HG03095 (cell line): Measurements from ENCODE around the gene NKD2.

Experiments
- ATAC-seq: cut with Tn5 transposase; IDR thresholded peaks from one replicate; pipeline ENCODE4 v1.9.1; 2021; ENCODE audit warnings: moderate library complexity; ENCODE audit not compliant: unreplicated experiment

NKD2 gene

DNA sequence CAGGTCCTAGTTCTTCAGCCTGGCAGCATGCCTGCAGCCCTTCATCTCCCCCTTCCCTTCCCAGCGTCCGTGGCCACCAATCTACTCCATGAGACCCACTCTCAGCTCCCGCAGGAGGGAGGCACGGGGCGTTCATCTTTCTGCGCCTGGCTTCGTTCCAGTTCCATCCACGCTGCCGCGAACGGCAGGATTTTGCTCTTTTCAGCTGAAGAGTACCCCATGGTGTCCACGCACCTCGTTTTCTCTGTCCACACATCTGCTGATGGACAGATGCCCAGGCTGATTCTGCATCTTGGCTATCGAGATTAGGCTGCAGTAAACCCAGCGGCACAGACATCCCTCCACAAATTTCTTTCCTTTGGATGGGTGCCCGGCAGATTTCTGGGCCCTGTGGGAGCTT lies 30.5 kb upstream of the NKD2 start:
- ATAC-seq = no peak

DNA sequence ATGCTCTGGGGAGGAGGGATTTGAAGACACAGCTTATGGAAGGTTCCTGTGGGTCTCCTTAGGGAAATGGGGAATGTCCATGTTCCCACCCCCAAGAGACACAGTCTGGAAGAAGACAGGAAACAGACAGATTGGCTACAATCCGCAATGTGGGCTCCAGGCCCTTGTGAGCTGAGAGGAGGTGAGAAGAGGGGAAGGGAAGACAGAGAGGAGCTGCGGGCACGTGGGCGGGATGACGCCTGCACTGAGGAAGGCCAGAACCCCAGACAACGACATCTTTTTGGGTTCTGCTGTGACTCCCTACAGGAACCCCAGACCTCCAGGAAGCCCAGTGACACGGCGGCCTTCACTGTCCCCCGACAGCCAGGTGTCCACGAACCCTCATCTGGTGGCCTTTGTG lies 29.9 kb upstream of the NKD2 start:
- ATAC-seq = no peak

DNA sequence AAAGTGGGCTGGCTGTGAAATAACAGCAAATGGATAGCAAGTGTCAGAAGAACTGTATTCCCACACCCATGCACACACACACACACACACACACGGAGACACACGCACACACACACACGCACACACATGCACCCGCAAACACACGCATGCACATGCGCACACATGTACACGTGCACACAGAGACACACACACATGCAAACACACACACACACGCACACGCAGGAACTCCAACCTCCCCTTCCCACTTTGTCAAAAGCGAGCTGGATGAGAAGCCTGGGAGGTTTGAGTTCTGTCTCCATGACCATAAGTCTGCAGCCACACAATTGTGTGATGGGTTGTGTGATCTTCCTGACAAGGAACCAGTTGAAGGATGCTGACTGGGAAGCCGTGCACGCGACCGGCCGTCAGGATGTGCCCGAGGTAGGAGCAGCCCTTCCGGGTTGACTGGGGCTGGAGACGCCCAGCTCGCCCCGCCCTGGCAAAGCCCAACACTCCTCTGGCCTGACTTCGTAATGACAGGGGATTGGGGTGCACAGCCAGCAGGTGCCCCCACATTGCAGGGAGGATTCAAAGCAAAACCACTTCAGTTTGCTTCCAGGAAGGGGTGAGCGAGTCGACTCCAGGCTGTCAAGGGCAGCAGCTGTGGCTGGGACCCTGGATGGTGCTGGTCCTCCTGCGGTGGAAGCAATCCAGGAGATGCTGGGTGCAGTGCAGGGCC lies 29.3 kb upstream of the NKD2 start:
- ATAC-seq = no peak

DNA sequence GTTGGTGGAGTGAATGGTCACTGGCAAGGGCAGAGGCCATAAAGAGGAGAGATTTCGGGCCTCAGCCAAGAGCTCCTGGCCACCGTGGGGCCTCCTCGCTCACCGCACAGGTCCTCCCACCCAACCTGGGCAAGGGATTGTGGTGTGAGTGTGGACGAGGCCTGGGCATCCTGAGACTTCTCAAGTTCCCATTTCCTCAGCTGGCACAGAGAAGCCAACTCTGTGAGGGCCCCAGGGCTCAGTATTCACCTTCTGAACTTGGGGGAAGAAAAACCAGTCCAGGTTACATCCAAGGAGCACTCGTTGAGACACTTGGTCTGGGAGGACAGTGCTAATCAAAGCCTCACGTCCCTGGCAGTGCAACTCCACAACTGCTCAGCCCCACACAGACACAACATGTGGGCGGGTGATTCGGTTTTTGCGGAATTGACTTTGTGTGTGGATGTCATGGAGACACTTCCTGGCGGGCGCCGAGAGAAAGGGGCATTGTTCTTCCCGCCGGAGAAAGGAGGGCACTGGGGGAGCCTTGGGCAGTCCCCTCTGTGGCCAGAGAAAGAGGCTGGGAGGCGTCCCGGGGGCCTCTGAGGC lies 28.5 kb upstream of the NKD2 start:
- no peak for ATAC-seq

DNA sequence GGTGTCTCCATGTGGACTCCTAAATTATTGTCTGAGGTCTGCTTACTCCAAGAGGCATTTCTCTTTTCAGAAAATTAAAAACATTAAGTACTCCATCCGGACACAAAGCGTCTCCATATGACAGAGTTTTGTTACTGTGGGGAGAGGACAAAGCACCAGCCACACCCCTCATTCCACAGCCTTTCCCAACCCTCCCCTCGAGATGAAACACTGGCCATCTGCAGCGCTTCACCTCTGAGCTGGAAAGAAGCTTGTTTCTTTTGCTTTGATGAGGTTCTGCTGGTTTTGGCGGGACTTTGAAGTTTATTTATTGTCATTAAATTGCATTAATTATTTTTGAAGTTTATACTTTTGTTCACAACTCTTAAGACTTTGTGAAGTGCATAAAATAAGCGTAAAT lies 27.6 kb upstream of the NKD2 start:
- no peak for ATAC-seq

DNA sequence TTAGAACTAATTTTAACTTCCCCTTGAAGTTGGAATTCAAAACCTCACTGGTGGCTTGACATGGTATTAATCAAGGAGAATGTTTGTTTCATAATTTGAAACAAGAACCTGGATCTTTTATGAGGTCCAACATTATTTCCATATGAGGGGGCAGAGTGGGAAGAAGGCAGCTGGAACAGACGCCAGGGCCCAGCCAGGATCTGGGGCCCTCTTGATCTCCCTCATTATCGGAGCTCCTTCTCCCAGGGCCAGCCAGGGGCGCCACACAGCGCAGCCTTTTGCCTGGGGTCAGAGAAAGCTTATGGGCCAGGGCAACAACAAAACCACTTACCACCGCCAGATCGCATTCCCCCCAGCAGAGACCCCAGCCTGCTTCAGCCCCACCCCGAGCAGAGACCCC lies 27.1 kb upstream of the NKD2 start:
- ATAC-seq = no peak

DNA sequence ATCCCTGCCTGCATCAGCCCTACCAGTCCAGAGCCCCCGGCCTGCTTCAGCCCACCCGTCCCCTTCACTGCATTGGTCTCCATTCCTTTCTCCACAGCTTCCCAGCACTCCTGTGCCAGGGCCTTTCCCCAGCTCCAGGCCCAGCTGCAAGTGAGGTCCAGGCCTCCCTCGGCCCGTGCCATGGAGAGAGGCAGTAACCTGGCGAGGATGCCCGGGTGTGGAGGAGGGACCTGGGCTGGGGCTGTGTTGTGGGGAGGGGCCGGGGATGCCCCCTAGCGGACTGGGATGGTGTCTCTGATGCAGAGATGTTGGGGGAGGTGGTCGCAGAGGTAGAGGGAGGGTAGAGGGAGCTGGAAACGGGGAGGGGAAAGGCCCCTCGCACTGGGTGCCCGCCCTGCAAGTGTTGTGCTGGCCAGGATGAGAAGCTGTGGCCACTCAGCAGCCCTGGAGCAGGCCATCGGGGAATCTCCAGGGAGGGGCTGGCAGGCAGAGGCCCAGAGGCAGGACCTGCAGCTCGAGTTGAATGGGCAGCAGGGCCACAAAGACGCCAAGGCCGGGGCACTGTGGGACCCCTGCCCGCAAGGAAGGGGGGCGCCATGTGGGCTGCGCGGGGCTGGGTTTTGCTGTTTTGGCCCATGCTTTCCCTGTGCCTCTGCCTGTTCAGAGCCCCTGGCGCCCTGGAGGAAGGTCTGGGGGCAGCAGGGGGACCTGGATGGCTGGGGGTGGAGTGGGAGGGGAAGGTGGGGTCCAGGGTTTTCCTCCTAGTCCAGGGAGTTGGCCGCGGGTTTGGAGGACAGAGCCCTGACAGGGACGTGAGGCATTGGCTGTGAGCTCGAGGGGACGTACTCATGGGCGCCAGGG lies 26.0 kb upstream of the NKD2 start:
- no peak for ATAC-seq

DNA sequence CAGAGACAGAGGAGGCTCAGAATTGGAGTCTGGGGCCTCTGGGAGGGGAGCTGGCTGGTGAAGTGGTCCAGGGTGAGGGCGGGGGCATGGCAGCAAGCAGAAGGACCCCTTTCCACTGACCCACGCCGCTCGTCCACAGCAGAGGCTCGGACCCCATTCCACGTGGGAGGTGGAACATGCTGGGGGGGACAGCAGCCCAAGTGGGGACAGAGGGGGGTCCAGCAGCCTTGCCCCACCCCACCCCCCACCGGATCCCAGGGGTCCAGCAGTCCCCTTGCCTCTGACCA lies 25.4 kb upstream of the NKD2 start:
- no peak for ATAC-seq

DNA sequence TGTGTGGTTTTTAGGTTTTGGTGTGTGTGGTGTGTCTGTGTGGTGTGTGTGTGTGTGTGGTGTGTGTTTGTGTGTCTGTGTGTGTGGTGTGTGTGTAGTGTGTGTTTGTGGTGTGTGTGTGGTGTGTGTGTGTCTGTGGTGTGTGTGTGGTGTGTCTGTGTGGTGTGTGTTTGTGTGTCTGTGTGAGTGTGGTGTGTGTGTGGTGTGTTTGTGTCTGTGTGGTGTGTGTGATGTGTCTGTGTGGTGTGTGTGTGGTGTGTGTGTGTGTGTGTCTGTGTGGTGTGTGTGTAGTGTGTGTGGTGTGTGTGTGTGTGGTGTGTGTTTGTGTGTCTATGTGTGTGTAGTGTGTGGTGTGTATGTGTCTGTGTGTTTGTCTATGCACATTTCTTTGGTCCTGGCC lies 25.0 kb upstream of the NKD2 start:
- no peak for ATAC-seq

DNA sequence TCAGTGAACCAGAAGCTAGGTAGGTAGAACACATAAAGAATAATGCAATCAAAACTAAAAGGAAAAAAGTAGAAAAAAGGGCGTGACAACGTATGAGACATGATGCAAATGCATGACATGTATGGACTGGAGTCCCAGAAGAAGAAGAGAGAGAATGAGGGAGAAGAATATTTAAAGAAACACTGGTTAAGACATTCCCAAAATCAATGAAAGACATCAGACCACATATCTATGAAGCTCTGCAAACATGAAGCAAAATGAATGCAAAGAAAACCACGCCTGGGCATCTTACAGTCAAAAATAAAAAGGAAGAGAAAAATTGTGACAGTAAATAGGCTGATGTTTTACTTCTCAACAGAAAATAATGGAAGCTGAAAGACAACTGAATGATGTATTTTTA lies 23.8 kb upstream of the NKD2 start:
- ATAC-seq = no peak

DNA sequence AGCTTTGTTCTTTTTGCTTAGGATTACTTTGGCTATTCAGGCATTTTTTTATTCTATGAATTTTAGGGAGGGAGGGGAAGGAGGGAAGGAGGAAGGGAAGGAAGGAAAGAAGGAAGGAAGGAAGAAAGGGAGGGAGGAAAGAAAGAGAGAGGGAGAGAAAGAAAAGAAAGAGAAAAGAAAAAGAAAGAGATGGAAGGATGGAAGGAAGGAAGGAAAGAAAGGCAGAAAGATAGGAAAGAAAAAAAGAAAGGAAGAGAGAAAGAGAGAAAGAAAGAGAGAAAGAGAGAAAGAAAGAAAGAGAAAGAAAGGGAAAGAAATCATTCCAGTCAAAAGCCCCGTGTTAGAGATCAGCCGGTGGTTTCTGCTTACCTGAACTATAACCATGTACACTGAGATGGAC lies 20.8 kb upstream of the NKD2 start:
- no peak for ATAC-seq

DNA sequence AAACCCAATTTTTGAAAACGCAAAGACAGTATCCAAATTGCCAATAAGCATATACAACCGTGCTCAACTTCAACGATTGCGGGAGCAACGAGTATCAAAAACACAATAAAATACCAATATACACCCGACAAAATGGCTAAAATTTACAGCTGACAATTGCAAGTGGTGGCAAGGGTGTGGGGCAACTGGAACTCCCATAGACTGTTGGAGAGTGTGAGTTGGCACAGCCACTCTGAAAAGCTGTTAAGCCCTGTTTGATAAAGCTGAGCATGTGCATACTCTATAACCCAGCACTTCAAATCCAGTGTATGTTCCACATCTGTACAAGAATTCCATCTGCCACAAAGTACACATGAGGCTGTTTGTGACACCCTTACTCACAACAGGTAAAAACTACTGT lies 20.3 kb upstream of the NKD2 start:
- no peak for ATAC-seq

DNA sequence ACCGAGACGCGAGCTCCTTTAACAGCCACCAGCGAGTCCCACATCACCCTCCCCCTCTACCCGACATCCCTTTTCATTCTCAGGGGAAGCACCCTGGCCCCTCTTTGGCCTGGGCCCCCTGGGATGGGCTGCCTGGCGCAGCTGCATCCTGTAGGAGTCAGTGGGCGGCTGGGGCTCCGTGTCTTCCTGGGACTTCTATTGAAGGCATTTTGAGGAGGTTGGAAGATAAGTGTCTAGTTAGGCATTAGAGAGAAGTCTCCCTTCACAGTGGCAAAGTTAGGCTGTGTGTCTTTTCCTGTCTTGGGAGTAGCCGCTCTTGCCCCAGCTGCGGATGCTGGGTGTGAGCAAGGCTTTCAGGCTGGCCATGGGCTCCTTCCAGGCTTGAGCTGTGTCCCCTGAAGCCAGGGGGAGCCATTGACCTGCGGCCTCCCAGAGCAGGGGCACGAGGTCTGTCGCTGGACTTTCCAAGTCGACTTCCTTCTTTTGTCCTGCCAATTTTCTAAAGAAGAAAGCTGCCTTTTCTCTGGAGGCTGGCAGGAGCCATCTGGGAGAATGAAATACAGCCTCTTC lies 18.6 kb upstream of the NKD2 start:
- no peak for ATAC-seq

DNA sequence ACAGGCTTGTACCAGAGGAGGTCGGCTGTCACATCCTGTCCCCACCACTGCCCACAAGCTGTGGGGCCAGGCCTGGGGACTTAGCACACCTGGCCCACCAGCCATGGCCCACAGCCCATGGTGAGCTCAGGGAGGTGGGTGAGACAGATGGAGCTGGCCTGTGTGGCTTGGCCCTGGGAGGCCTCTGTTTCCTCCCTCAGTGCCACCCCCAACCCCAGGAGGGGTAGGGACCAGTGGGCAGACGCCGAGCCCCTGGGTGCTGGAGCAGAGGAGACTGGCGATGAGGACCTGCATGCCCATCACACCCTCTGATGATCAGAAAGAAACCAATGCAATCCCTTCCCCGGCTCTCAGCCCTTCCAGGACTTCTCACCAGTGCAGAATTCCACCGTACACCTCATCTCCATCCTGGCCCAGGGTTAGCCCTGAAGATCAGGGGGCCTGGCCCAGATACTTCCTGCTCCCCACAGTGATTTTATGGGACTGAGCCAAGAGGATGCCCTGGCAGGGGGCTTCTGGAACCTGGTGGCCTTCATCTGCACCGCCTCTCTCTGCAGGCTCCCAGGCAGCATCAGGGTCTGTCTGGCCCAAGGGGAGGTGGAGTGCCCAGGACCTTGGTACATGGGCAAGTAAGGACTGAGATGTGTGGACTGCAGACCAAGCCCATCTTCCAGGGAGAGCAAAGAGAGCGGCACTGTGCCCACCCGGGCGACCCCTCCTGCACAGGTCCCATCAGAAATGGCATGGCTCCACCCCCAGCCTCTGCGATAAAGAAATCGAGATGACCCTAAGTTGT lies 16.9 kb upstream of the NKD2 start:
- ATAC-seq = no peak

DNA sequence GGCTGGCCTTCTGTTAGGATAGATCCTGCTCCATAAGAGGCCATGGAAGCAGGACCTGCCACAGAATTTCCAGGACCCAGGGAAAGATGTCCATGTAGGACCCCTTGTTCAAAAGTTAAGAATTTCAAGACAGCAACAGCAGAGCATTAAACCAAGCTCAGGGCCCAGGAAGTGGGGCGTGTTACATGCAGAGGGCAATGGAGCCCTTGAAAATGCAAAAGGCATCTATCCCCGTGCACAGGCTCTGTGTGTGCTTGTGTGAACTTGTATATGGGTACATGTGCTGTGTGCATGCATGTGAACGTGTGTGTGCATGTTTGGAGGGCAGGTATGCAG lies 14.4 kb upstream of the NKD2 start:
- no peak for ATAC-seq

DNA sequence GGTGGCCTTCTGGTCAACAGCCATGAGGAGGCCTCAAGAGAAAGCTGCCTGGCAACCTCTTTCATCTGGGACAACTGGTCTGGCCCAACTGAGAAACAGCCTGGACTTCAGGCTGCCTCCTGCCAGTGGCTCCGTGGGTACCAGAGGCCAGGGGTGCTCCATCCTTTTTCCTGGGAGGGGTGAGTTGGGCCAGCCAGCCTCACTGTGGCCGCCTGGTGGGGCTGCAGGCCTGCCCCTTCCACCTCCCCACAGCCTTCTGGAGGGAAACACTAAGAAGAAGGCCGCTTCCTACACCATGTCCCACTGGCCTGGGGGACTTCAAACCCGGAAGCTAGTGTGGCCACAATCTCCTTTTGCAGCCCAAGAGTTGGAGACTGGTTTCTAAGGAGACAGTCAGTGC lies 13.8 kb upstream of the NKD2 start:
- no peak for ATAC-seq

DNA sequence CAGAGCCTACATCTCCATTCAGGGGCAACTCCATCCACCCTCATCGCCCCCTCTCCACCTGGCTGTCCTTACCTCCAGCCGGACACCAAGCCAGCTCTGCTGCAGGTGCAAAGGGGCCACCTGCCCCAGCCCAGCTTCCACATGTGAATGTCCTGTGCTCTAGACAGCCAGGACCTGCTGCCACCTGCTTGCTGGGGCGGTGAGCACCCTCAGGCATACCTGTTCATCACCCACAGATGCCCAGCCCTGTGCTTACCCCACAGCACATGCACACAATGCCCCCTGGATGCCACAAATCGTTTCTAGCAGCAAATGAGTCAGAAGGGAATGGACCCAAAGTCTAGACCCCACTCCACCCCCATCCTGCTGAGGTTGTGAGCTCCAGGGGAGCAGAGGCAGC lies 13.3 kb upstream of the NKD2 start:
- ATAC-seq = no peak

DNA sequence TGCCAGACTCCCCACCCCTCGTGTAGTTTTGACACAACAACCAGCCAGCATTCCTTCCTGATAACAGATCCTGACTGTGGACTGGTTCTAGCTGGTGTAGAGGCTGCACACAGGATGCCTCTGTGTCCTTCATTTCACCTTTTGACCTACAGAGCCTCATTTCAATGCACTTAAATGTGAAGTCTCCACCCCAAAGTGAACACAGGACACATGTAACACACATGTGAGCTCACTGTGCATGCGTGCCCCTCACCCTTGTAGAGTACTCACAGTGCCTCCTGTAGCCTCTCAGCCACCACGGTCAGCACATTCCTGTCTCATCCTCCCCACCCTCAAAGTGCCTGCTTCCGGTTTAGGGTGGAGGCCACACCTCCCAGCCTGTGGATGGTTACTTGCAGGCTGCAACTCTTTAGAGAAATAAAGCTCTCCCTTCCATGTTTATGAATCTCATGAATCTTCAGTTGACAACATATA lies 11.6 kb upstream of the NKD2 start:
- no peak for ATAC-seq

DNA sequence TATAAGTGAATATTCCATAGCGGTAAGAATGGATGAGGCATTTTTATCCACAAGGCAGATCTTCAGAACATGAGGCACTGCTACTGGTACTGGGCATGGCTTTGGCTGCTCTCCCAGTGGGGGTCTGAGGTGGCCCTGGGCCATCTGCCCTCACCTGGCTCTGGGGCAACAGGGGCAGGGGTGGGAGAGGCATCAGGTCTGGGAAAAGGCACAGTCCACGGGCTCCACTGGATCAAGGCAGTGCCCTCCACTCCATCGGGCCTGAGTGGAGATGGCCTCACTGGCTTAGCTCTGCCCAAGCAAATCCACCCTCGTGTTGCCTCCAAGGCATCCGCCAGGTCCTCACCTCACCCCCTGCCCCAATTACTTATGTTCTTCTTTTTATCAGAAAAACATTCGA lies 10.9 kb upstream of the NKD2 start:
- no peak for ATAC-seq

DNA sequence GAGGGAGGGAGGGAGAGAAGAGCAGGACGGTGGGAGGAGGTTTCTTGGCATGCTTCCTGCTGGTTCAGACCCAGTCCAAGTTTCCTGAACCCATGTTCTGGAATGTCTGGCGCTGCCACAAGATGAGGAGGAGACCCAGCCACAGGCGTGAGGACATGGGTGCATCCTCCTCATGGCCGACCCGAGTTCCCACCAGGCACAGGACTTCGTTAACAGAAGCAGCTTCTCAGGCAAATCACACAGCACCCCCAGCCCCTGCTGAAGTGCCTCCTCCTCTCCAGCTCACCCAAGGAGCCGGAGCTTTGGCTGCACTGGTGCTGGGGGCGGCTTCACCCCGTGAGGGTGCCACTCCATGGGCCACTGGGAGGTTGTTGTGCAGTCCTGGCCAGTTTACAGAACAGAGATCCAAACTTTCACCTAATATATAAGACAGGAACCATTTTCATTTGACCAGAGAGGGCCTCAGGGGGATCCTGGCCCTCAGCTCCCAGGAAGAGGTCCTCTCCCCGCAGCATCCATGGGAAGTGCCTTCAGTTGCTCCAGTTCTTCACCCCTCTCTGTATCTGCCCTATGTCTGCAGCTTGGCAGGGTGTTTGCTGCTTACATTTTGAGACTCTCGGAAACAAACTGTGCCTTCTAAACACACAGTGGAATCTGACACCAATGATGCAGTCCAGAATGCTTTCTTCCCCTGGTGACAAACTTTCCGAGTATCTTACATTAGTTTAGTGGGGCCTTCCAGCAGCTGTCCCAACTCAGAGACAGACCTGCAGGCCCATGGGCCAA lies 10.2 kb upstream of the NKD2 start:
- ATAC-seq = no peak
